ENCODE results near the gene CDH23.

The CDH23 gene

DNA sequence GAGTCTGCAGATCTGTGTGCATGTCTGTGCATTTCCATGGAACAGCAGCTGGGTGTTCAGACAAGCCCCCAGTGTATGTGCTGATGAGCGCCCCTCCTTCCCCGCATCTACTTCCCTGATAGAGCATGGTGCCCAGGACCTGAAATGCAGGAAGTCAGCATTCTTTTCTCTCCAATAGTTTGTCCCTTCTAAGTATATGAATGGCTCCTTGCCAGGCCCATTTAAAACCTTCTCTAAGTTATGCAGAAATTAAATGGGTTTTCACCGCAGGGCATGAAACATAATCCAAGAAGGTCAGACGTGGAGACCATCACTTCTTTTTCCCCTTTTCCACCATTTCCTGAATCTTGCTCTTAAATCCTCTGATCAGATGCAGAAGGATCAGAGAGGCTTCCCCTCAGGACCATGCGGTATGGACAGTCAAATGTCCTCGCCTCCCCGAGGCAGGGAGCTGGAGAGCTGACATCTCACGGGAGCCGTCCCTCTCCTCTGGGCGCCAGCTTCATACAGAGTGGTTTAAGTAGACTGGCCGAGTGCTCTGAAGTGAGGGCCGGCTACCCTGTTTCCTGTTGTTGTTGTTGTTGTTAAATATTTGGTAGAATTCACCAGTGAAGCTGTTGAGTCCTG, 167.6 kb downstream of the CDH23 start:
- no peak for DNase-seq (ENCODE audit: low spot score)

DNA sequence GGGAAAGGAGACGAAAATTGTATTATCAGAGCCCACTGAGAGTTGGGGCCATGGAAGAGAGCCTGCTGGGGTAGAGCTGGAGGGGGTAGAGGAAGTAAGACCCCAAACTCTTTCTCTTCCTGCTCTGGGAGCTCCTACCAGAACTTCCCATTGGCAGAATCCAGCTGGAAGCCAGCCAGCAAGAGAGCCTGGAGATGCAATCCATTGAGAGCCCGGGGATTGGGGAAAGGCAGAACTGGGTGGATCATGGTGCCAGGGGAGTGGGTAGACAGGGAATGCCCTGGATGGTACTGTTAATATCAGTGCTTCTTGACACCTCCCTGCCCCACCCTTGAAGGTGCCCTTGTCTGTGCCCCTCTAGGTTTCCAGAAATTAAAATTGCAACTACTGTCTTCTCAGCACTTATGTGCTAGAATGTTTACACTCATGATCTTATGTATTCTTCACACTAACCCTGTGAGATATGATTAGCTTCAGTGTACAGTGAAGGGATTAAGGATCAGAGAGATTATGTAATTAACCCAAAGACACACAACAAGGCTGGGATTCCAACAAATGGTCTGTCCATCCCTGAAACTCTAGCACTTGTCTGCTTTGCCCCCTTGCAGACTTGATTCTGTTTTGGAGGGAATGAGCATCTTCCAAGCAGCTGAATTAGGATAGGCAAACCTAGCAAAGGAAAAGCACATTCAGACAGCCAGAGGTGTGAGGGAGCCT, 168.7 kb downstream of the CDH23 start:
- no peak for DNase-seq (ENCODE audit: low spot score)

DNA sequence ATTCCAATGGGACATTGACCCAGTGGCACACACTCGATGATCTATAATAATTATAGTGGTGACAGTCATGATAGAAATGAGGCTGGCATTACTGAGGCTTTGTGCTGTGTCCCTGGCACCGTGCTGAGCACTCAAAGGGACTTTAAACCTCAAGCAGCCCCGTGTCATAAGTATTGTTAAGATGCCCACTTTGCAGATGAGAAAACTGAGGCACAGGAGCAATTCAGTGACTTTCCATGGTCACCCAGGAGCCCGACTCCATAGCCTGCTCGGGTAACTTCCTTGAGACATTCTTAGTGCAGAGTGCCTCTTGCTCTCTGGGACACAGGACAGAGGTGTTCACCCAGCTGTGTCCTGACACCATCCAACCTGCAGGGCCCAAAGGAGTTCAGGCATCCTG, 170.3 kb downstream of the CDH23 start:
- no peak for DNase-seq (ENCODE audit: low spot score)

DNA sequence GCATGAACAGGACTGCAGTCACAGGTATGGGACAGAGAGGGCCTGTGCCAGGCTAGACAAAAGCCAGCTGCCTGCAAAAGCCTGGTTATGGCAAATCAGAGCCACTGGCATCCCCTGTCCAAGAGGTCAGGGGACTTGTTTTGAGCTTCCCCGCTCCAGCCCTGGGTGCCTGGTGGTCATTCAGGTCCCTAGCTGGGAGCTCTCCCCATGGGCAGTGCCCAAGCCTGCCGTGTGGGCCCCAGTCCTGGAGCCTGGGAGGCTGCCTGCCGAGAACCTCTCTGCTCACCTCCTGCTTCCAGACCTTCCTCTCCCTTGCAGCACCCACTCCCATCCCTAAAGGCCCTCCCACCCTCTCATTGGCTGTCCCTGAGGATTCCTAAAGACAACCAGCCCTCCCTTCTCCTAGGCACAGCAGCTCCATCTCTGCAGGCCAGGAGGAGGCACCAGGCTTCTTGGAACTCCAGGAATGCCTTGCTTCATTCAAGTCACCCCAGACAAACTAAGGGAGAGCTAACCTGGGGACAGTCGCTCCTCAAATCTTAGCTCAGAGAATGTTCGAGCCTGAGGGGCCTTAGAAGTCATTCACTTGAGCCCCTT, 172.3 kb downstream of the CDH23 start:
- no peak for DNase-seq (ENCODE audit: low spot score)

DNA sequence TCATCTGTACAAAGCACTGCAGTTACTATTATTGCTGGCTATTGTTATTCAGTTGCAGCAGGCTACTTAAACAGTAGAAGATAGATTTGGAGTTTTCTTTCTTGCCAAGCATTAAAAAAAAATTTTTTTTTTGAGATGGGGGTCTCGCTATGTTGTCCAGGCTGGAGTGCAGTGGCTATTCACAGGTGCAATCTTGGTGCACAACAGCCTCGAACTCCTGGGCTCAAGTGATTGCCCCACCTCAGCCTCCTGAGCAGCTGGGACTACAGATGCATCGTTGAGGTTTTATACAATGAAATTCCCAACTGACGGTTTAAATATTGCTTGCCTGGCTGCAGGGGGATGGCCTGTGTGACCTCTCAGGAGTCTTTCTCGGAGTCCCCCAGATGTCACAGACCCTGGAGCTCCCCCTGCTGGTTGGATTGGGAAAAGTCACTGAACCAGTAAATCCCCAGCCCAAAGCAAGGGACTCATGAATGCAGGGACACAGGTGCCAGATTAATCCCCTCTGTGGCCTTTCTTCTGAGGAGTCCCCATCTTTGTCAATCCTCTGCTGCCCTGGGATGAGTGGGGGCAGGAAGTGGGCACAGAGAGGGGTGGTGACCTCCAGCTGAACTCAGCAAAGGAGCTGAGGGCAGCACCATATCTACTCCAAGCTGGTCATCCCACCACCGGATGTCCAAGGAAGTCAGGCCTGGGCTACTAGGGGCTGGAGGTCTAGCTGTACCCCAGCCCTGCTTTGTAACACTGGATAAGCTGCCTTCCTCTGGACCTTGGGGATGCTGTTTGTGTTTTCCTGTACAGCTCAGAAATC, 173.3 kb downstream of the CDH23 start:
- peak; percentile 75 for DNase-seq (ENCODE audit: low spot score)

DNA sequence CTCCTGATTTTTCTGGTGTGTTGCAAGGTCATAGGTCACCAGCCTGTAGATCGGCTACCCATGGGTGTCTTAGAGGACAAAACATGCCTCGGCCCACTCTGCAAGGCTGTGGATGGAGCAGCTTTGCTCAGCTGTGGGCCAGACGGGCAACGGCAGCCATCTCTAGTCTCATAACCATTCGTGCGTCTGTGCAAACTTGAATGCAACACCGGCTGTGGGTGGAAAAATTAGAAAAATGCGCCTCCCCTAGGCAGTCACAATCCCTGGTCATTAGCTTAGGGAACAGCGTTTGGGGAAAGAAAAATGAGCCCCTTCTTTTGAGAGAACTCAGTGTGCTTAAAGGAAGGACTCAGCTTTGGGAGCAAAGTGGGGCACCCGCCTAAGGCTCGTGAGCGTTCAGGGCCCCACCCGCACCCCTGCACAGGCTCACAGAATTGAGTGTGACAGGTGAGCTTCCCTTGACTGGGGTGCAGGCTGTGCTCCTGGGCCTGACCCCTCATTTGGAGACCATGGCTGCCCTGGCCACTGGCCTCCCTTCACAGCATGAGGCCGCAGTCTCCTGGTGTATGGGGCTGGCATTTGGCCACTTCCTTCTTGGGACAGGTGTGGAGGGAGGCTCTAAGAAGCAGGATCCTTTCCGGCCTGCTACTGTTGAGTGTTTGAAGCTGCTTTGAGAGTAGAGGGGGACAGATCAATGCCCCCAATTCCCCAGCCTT, 174.9 kb downstream of the CDH23 start:
- no peak for DNase-seq (ENCODE audit: low spot score)

DNA sequence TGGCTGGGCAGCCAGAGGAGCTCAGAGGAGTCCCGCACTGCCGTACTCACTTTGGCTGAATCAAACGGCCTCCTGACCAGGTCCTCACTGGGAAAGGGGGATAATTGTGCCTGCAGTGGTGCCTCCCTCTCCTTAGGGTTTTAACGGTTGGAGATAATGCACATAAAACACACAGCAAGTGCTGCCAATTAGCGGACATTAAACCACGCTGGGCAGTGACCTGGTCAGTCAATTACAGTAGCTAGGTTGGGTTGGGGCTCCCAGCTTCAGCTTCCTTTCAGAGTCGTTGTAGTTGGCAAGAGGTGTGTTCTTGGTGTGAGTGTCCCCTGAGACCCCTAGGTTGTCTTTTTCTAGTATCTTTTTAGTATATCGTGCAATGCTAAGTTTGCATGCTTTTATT, 176.2 kb downstream of the CDH23 start:
- no peak for DNase-seq (ENCODE audit: low spot score)

DNA sequence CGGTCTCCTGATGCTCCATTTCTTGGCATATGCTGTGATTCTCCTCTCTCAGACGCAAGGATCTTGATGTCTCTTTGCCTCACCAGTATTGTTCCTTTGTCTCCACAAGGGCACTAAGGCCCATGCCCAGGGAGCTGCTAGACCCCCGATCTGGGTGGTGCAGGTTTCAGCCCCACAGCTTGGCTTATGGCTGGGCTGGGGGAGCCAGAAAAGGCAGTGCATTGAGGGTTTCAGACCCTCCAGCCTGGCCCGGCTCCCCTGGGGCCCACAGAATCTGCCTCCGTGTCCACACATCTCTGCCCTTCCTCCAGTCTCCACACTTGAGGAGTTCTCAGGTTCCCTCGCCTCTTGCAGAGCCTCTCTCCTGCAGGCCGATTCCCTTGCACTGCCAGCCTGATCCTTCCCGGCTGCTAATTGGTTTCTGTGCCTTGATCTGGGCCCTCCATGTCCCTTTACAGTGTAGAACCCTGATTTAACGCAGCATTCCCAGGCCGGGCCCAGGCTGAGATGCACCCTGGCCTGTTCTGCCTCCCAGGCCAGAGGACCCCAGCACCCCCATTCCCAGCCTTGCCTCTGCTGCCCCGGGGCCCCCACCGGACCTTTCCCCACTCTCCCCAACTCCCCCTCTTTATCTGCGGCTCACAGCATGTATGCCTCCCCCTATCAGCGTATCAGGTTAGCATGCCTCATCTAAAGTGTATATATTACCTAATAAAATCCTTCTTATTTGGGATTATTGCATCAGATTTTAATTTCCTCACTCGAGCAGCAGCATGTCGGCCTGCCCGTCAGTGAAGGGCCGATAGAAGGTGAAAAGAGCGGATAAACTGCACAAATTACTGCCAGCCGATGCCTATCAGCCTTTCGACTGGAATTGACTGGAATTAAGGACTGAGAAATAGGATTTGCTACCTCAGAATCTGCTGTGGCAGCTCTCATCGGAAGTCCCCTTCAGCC, 177.1 kb downstream of the CDH23 start:
- DNase-seq (ENCODE audit: low spot score) = no peak

DNA sequence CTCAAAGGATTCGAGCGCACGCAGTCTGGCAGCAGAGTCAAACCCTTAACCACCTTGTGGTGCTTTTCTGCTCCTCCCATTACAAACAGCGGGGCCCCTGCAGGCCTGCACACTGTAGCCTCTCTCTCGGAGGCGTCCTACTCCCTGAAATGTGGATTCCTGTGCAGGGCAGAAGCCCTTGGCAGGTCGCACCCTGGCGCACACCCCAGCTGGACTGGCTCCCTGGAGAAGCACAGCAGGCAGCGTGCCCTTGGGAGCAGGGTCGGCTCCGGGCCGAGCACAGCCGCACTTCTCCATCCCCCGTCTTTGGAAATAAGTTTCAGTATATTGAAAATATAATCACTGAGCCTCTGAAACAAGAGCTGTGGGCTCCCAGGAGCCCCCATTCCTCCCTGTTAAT, 178.7 kb downstream of the CDH23 start:
- no peak for DNase-seq (ENCODE audit: low spot score)

DNA sequence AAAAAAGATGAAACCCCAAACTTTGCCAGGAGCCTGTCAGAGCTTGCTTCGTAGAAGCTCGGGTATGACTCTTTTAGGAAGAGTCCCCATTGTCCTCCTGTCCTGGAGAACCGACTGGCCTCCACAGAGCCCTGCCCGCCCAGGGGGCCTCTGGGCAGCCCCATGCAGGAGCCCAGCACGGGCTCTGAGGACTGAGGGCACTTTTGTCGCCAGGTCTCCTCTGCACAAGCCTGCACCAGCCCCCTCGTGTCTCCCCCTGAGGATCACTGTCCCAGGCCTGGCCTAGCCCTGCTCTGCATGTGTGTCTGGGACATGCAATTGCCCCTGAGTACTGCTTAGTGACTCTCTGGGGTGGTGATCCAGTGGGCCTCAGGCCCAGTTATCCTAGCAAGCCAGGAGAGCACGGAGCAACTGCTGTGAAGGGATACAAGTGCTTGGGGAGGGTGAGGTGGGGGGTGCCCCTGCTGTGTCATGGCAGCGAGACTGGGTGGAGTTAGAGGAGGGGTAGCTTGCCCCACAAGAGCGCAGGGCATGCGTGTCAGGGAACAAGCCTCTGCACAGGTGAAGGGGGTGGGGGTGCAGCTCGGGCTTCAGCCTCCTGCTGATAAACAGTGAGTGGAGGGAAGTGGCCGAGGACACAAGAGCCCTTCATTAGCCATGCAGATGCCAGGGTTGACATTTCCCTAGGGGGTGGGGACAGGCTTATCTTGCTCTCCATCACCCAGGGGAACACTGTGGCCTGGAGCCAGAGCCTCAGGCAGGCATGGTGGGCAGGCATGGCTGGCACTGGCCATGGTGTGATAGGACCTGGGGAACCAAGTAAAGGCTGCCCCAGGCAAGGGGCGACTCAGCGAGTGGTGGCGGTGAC, 179.4 kb downstream of the CDH23 start:
- no peak for DNase-seq (ENCODE audit: low spot score)

DNA sequence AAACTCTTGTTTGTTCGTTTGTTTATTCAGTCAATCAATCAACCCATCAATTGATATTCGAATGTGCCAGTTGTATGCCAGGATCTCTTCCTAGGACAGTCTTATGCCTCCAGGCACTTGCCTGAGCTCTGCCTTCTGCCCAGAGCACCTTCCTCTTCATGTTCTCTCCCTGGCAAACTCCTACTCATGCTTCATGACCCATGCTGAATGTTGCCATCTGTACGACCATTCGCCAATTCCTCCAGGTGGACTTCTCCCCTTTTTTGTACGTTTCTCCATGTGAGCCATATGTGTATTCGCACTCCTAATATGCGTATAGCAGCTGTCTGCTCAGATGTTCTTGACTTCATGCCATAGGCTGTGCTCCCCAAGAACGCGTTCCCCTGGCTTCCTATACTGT, 180.1 kb downstream of the CDH23 start:
- DNase-seq (ENCODE audit: low spot score) = no peak

DNA sequence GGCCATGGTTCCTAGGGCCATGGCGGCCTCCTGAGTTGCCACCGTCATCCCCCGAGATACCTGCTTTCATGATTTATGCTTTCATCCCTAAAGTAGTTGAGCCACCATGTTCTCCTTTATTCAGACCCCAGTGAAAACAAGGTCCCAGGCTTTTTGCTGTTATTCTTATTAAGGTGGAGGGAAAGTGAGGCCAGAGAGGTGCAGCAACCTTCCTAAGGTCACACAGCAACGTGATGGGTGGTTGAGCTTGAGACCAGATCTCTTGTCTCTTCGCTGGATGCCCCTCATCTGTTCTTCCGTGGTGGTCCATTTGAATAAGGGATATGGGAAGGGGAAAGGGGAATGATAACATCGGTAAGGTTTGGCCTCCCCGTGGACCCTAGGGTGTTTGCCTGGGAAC, 180.6 kb downstream of the CDH23 start:
- no peak for DNase-seq (ENCODE audit: low spot score)

DNA sequence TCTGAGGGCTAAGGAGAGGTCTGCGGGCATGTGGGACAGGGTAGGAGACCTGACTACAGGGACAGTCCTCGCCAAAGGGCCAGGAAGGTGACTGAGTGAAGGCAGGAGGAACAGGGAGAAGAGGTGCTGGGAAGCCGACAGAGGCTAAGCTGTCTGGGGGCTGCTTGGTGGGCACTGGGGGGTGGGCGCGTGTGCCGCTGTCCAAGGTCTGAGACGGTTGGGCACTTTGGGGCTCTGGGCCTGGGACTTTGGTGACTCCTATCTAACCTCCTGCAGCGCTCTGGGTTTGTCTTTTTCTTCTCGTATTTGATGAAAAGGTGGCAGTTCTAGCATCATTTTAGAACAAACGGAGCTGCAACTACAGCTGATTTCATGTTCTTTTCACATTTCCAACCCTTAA, 181.3 kb downstream of the CDH23 start:
- DNase-seq (ENCODE audit: low spot score) = no peak

DNA sequence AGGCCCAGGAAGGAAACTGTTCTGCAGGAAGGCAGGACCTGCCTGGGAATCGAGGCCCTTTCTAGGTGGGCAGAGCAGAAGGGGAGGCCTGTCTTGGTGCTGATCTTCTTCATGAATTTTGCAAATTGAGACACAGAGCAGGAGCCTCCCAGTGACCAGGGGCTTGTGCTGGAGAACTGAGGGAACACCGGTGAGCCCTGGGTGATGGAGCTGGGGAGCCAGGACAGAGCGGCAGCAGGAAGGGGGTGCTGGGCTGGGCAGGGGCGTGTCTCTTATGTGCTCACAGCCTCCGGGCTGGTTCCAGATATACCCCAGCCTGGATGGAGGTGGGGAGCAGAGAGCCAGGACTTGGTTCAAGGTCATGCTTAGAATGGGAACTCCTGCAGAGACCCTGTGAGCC, 182.9 kb downstream of the CDH23 start:
- no peak for DNase-seq (ENCODE audit: low spot score)

DNA sequence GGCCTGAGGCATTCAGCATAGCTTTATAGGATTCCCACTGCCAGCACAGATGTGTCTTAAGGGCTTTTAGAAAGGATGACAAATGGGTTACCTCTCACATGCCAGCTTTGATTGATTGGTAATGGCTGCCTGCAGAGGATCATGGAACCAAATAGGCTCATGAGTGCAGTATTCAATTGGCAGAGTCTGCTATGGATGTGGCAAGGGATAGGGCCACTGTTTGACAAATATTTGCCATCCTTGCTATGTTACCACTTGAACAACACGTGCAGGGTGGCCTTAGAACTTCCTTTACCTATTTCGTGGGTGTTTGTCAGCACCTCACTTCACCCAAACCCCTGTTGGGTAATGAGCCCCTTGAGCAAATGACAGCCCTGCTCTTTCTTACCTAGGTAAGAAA, 183.7 kb downstream of the CDH23 start:
- no peak for DNase-seq (ENCODE audit: low spot score)

DNA sequence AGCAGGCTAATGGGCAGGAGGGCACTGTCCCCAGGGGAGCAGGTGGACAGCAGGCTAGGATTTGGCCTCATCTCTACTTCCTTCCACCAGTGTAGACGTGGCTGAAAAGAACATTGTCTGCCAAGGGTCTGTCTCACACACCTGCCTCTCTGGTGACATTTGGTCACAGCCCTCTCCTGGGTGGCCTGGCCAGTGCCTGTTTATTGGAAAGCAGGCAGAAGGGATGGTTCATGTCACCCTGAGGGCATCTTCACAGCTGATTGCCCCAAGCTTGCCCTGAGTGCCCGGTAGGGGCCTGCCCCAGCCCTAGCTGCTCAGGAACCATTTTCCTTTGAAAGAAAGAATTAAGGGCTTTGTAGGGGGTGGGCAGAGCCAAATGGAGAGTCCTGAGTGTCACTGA, 184.2 kb downstream of the CDH23 start:
- DNase-seq (ENCODE audit: low spot score) = no peak

DNA sequence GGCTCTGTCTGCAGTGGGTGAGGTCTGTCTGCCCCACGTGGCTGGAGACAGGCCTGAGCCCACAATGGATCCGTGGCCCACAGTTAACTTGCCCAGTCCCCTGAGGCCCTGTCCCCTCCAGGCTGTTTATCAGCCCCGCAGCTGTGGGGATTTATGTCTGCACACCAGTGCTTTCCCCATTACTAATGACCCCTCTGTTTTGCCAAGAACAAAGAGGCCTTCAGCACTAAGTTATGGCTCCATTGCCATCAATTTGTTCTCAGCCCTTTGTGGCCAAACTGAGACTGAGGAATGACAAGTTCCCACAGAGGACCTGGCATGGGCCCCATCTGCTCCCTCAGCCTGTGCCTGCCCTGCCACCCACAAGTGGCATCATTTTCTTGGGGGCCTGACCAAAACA, 184.7 kb downstream of the CDH23 start:
- DNase-seq (ENCODE audit: low spot score) = no peak

DNA sequence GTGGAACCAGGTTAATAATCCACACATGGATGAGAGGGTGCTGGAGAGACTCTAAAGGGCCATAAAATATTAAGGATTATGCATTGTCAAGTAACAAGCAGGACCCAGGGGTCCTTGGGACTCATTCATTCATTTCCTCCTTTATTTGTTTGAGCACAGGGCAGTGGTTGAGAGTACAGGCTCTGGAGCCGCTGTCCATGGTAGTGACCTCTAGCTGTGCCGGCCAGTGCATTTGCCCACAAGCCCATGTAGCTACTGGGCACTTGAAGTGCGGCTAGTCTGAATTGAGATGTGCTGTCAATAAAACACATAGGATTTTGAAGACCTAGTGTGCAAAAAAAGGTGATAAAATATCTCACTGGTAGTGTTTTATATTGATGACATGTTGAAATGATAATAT, 185.3 kb downstream of the CDH23 start:
- no peak for DNase-seq (ENCODE audit: low spot score)

DNA sequence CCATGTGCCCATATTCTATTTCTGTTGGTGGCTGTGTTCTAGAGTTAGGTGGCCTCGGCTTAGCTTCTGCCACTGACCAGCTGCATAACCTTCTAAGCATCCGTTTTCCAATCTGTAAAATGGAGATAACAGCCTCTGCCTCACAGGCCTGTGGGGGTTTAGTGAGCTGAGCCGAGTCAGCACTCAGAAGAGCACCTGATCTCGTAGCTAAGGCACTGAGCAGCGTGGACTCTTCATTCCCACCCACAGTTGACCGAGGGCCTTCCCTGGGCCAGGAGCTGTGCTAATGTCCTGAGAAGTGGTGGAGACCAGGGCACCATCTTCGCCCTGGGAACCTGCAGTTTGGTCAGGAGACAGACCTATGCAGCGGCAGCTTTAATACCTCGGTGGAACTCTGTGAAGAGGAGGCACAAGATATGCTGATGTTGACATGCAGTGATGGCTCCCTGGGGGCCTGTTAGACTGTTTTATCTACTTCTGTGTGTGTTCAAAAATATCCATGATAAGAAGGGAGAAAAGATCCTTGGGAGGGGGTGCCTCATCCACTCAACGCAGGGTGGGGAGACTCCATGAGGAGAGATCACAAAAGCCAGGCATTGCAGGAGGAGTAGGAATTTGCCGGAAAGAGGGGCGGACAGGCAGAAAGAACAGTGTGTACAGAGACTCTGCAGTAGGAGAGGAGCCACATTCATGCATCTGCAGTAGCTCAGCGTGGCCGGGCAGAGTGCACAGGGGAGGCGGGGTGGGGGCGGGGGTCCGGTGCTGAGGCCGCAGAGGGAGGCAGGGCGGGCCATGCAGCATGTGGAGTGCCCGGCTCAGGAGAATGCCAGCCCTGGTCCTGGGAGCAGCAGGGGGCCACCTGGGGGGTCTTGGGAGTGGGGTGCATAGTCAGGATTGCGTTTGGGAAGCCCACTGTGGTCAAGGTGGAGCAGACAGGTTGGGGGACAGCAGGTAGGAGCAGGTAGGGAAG, 186.1 kb downstream of the CDH23 start:
- DNase-seq (ENCODE audit: low spot score) = no peak

All from hematopoietic multipotent progenitor cell treated with erythropoietin and hydrocortisone succinate and interleukin-3 and kit ligand, for 15 days (in vitro differentiated cells).